Activated naive CD8-positive, alpha-beta T cell treated with anti-CD3 and anti-CD28 coated beads, Interleukin-2, amount 50 U/mL, for 16 hours (primary cell): Measurements from ENCODE around the gene FAM107B.

Source experiments
- DNase-seq: peaks from one replicate; pipeline ENCODE4 v3.0.0-alpha.2; 2020; ENCODE audit warnings: low read depth, low spot score

Gene FAM107B

GRCh38 chr10:14580671-14581332 lies 193.9 kb downstream of the FAM107B start:
- no peak for DNase-seq

- no peak for DNase-seq
These were observed 195.3 kb downstream of the FAM107B start for GRCh38 chr10:14579405-14579804.

GRCh38 chr10:14578060-14578952 lies 196.4 kb downstream of the FAM107B start:
- DNase-seq: no peak

GRCh38 chr10:14574885-14575284 lies 199.8 kb downstream of the FAM107B start:
- no peak for DNase-seq

DNA sequence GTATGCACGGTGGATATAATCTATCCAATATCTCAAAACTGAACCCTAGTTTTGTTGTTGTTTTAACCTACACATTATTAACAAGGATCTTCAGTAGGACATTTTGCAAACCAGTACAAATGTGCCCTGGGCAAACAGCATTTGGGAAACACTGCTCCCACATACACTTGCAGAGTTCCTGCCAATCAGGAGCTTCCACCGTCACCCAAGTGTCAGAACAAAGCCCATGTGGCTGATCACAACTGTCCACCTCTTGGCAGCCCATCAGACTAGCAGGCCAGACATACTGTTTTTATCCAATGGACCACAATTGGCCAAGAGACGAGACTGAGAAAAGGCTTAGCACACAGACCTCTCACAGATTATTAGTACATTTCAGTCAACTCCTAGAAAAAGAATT lies 200.4 kb downstream of the FAM107B start:
- DNase-seq: no peak

DNA sequence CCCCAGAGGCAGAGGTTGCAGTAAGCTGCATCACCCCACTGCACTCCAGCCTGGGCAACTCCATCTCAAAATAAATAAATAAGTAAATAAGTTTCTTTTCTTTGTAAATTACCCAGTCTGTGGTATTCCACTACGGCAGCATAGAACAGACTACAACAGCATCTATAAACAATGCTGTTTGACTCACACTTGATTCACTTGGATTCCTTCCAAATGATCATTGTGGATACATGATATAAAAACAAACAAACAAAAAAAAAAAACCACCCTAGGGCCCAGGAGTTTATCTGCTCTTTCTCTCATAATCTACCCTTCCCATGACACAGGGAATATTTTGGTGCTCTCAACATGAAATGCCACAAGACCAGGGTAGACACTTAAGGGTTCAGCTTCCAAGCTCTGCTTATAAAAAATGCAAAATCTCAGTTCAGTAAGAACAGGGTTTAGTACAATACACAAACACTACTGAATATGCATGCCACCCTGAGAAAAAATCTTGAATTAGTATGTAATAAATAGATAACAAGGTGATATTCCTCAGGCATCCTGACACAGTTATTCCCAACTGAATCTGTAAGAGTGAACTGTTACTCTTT lies 200.9 kb downstream of the FAM107B start:
- DNase-seq: no peak

GRCh38 chr10:14572811-14573210 lies 201.9 kb downstream of the FAM107B start:
- no peak for DNase-seq

GRCh38 chr10:14571866-14572507 lies 202.7 kb downstream of the FAM107B start:
- no peak for DNase-seq

GRCh38 chr10:14570800-14571199 lies 203.9 kb downstream of the FAM107B start:
- DNase-seq: no peak

- DNase-seq: no peak
These were observed 205.2 kb downstream of the FAM107B start for GRCh38 chr10:14569274-14570060.

GRCh38 chr10:14567421-14567820 lies 207.3 kb downstream of the FAM107B start:
- no peak for DNase-seq

DNA sequence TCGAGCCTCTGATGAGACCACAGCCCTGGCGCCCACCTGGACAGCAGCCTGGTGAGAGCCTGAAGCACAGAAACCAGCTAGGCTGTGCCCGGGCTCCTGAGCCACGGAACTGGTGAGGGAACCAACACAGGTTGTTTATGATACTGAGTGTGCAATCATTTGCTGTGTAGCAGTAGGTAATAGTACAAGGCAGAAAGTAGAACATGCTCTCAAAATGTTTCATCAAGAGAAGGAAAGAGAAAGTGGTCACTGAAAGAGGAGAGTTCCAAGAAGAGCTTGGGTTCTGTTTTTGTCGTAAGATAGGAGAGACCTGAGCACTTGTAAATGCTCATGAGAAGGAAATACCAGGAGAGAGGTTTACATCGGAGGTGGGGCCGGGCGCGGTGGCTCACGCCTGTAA lies 208.2 kb downstream of the FAM107B start:
- no peak for DNase-seq

GRCh38 chr10:14565199-14565598 lies 209.5 kb downstream of the FAM107B start:
- DNase-seq: no peak

- DNase-seq: no peak
These were observed 210.4 kb downstream of the FAM107B start for GRCh38 chr10:14564268-14564744.

GRCh38 chr10:14563359-14563940 lies 211.2 kb downstream of the FAM107B start:
- no peak for DNase-seq

DNA sequence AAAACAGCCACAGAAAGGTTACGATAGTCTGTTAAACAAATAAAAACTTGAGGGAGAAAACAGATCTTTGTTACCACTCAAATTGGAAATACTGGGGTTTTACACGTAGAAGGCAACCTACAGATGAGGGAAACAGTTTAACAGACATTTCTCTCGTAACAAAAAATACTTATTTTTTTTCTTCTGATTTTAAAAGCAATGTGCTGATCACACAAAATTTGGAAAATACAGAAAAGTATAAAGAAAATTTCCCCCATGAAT lies 211.7 kb downstream of the FAM107B start:
- DNase-seq: no peak

GRCh38 chr10:14562218-14563075 lies 212.2 kb downstream of the FAM107B start:
- DNase-seq: no peak

DNA sequence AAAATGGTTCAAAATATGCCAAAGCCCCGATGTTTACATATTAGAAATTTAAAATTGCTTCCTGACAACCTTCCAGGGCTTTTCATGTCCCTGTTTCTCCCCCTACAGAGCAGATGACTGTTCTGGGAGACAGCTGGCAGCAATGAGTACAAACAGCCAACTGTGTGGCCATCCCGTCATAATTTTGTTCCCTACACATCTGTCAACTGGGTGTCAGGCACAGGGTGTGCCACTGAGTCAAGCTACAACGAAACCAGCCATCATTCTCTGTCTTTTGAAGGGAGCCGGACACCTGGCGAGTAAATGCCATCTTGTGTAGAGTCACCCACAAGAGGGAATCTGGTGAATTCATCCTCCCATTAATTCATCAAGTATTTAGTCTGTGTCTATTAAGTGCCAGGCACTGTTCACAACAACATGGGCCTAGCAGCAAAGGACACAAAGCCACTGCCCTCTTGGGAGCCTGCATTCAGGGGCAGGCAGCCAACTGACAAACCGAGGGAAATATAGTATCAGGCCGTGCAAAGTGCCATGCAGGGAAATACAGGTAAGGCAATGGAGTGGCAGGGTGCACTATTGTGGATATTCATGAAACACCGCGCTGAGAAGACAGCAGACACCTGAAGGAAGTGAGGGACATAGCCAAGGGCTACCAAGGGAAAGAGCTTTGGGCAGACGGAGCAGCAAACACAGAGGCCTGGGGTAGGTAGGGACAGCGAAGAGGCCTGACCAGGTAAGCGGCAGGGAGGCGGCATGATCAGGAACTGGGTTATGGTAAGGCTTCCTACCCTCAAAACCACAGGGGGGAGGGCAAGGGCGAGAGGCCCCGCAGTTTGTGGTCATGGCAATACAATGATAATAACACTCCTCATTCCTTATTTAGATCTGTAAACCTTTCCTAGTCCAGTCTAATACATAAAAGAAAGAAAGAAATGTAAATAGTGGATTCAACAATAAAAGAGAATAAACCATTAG lies 213.6 kb downstream of the FAM107B start:
- DNase-seq: no peak

GRCh38 chr10:14560274-14560673 lies 214.4 kb downstream of the FAM107B start:
- no peak for DNase-seq
